Coronary artery (tissue), 2 donors: ENCODE results near the gene ASIP.
"Not testable (repeated sequence)": the region's sequence is repeated elsewhere in the genome, so short reads cannot be mapped to it uniquely, and the experiment has no call there.

Experiments used
- DNase-seq: peaks from one replicate; pipeline ENCODE4 v3.0.0-alpha.2; 2017; ENCODE audit warnings: low spot score
- H3K27ac ChIP-seq, 2 donors: fragments of 200-600 bp; sonication (generic); one replicate each; pipeline ENCODE4 v1.5.1; 2016 to 2019
- H3K4me3 ChIP-seq: fragments of 200-600 bp; sonication (generic); 2 replicates; pipeline ENCODE4 v1.5.1; 2016; ENCODE audit warnings: mild to moderate bottlenecking, moderate library complexity
- TF ChIP-seq, protein P1 (sequence below): fragments of 200-600 bp; sonication (generic); IDR thresholded peaks from one replicate; pipeline ENCODE4 v1.5.1; 2019; ENCODE audit warnings: antibody characterized with exemption

The ASIP gene

DNA sequence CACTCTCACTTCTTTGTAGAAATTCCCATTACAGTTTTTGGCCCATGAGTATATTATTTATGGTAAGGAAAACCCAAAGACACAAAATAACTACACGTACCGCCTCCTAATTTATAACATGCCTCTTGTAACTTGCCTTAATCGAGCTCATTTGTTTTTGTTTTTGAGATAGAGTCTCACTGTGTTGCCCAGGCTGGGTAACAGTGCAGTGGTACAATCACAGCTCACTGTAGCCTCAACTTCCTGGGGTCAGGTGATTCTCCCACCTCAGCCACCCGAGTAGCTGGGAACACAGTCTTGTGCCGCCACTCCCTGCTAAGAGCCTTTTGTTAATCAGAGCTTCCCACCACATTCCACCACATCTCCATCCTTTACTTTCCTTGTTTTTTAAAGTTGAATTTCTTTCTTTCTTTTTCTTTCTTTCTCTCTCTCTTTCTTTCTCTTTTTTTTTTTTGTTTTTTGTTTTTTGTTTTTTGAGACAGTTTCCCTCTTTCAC lies 15.5 kb downstream of the ASIP start:
- no peak overlapping the region for H3K4me3 ChIP-seq
- no peak overlapping the region for H3K27ac ChIP-seq
- TF ChIP-seq, protein P1, sequence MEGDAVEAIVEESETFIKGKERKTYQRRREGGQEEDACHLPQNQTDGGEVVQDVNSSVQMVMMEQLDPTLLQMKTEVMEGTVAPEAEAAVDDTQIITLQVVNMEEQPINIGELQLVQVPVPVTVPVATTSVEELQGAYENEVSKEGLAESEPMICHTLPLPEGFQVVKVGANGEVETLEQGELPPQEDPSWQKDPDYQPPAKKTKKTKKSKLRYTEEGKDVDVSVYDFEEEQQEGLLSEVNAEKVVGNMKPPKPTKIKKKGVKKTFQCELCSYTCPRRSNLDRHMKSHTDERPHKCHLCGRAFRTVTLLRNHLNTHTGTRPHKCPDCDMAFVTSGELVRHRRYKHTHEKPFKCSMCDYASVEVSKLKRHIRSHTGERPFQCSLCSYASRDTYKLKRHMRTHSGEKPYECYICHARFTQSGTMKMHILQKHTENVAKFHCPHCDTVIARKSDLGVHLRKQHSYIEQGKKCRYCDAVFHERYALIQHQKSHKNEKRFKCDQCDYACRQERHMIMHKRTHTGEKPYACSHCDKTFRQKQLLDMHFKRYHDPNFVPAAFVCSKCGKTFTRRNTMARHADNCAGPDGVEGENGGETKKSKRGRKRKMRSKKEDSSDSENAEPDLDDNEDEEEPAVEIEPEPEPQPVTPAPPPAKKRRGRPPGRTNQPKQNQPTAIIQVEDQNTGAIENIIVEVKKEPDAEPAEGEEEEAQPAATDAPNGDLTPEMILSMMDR, result no peak
- no peak for DNase-seq

DNA sequence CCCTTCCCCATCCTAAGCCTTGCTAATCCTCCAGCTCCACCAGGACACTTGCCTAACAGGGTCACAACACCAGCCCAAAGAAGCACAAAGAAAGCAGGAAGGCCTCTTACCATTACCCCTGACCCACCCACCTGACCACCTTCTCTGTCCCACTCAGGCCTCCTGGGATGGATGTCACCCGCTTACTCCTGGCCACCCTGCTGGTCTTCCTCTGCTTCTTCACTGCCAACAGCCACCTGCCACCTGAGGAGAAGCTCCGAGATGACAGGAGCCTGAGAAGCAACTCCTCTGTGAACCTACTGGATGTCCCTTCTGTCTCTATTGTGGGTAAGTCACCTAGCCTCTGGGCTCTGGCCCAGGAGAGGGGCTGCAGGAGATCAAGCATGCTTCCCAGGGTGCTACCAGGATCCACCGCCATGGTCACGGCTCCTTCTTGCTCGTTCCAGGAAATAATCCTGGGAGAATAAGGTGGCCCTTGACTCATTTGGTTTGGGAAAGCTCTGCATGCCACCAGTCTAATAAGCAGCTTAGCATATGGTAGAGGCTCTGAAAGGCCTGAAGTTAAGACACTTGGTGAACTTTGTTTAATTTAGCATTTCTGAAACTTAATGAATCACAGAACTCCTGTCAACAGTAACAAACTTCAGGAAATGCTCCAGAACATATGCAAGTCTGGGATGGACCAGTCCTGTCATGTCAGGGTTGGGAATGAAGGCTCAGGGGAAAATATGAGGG lies 19.2 kb downstream of the ASIP start:
- TF ChIP-seq, protein P1, result no peak
- Histone ChIP-seq H3K27ac (no peak overlapping the region), H3K4me3 (no peak overlapping the region)
- DNase-seq, result no peak

DNA sequence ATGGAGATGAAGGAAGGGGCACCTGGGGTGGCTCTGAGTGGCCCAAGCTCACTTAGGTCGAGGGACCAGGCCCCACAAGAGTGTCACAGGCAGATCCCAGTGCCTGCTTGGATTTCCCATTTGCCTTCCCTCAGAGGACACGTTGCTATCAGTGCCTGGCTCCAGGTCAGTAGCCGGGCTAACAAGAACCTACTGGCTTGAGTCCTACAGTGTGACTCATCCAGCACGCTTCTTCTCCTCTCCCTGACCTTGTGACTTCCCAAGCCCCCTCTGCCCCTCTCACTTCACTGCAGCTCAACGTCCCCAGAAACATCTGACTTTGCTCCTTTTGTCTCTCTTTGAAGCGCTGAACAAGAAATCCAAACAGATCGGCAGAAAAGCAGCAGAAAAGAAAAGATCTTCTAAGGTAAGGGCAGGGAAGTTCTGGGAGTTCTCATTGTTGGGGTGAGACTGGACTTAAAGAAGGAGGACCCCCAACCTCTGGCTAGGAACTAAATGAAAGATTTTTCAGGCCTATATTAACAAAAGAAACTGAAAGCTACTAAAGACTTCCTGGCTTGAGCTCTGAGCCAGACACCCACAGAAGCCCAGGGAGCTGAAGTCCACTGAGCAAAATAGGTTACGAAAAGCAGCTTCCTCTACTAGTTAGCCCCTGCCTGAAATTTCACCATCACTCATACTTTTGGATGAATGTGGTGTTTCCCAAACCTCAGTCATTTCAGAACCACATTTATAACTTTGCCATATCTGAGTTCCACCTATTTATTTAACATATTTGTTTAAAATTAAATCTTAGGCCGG lies 21.5 kb downstream of the ASIP start:
- Histone ChIP-seq H3K27ac (peak overlapping the region in 1 of 2 donors; percentile 11), H3K4me3 (no peak overlapping the region)
- TF ChIP-seq, protein P1, result no peak
- DNase-seq, result no peak

DNA sequence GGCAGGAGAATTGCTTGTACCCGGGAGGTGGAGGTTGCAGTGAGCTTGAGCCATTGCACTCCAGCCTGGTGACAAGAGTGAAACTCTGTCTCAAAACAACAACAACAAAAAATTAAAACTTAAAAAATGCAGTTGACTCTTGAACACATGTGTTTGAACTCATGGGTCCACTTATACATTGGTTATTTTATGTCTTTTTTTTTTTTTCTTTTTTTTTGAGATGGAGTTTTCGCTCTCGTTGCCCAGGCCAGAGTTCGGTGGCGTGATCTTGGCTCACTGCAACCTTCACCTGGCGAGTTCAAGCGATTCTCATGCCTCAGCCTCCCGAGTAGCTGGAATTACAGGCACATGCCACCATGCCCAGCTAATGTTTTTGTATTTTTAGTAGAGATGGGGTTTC lies 22.2 kb downstream of the ASIP start:
- H3K4me3 ChIP-seq, H3K27ac ChIP-seq, DNase-seq: not testable (repeated sequence)

DNA sequence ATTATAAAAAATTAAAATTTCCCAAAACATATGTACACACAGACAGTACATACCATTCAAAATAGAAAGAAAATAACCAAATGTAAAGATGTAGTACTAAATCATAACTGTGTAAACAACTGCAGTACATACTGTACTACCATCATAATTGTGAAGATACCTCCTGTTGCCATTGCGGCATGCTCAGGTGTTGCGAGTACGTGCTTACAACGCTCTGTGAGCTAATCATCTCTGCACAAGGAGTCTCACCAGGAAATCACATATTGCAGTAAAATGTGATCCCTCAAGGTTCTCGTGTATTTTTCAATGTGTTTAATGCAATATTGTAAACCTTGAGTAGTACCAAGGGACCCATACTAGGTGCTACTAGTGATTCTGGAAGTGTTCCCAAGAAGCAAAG lies 22.9 kb downstream of the ASIP start:
- no peak for DNase-seq
- TF ChIP-seq, protein P1, result no peak
- Histone ChIP-seq H3K4me3 (no peak overlapping the region), H3K27ac (no peak overlapping the region)

DNA sequence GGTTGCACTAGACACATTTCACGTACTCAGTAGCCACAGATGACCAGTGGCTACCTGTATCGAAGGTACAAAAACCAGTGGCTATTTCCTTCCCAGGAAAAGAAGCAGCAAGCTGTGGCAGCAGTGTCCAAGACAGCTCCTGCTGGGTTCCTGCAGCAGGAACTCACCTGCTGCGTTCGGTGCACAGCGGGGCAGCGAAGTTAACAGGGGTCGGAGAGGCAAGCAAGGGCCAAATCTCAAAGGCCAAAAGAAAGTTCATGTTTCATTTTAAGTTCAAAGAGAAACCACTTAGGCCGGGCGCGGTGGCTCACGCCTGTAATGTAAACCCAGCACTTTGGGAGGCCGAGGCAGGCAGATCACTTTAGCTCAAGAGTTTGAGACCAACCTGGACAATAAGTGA lies 26.9 kb downstream of the ASIP start:
- no peak overlapping the region for H3K27ac ChIP-seq
- no peak overlapping the region for H3K4me3 ChIP-seq
- TF ChIP-seq, protein P1, result no peak
- no peak for DNase-seq

DNA sequence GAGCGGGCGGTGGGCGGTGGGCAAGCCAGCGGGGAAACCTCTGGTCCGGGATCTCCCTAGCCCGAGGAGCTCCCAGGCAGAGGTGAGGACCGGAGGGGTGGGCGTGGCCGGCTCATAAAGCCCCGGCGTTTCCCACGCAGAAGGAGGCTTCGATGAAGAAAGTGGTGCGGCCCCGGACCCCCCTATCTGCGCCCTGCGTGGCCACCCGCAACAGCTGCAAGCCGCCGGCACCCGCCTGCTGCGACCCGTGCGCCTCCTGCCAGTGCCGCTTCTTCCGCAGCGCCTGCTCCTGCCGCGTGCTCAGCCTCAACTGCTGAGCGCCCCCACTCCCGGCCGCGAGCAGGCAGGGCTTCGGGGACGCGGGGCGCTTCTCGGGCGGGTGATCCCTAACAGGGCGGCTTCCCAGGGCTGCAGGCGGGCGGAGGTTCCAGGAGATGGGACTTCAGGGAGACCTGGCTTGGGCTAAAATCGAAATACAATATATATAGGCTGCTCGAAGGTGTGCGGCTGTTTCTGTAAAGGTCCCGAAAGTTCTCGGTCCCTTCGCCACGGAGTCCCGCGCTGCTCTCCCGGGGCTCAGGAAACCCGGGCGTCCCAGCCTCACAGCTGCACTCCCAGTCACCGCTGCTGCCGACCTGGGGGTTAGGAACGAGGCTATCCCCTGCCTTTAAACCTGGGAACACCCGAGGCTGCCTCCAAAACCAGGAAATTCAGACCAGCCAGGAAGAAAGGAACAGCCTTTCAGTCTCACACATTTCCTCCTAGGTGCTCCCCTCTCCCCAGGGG lies 27.8 kb downstream of the ASIP start:
- H3K4me3 ChIP-seq, result peak overlapping the region; percentile 71
- TF ChIP-seq, protein P1, result no peak
- no peak overlapping the region for H3K27ac ChIP-seq
- DNase-seq, result no peak
